ENCODE data around the gene FGF14. TPM values are rescaled to one million over a fixed set of nuclear protein-coding genes. Genes with fewer than 3 reads are reported as not detected.

The FGF14 gene
- total and polyA plus RNA-seq, 2 donors (not counting 3 experiments of a cell fraction or from before 2014, with no cell fraction given): not detected

DNA sequence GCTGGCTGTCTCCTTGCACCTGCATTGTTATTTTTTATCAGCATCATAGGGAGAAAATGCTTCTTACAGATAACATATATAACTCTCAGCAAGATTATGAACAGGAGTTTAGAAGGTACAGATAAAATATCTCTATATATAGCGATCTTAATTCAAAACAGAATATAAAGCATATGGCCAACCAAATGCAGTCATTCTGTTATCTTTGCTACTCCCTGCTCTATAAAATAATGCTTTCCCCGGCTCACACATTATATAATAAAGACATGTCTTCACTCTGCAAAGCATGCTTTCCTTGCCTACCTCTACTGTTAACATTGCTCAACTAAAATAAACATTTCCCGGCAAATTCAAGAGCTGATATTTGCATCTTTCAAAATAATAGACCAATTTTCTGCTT, 161.7 kb downstream of the FGF14 start:
- H4K20me1 ChIP-seq (replicated peaks; ENCODE audit: control insufficient read depth, extremely low read depth, insufficient read depth, low read length): no peaks in the 10 kb centered on the region
- POLR2A ChIA-PET: no interaction called here
- H3K4me2 ChIP-seq (ENCODE audit: insufficient read depth, low read length): no peak overlapping the region
- no peak overlapping the region for H3K27ac ChIP-seq (ENCODE audit: insufficient read depth, low read depth, low read length)
- H3K9me1 ChIP-seq (replicated peaks; ENCODE audit: control insufficient read depth, extremely low read depth, insufficient read depth, low read length): no peaks in the 10 kb centered on the region
- no peak for TF ChIP-seq FOS (IDR thresholded peaks at IDR 0.05; ENCODE audit: borderline replicate concordance, insufficient read depth, low read length)
- TF ChIP-seq, protein P1, sequence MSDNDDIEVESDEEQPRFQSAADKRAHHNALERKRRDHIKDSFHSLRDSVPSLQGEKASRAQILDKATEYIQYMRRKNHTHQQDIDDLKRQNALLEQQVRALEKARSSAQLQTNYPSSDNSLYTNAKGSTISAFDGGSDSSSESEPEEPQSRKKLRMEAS (IDR thresholded peaks at IDR 0.05; ENCODE audit: insufficient read depth, insufficient read length): no peak
- TF ChIP-seq POLR2A (IDR thresholded peaks at IDR 0.05; ENCODE audit: low read depth, low read length): no peak
- no peak for TF ChIP-seq EZH2 (IDR thresholded peaks at IDR 0.05; ENCODE audit: borderline replicate concordance, low read depth, low read length, severe bottlenecking)
- TF ChIP-seq JUN (IDR thresholded peaks at IDR 0.05; ENCODE audit: borderline replicate concordance, insufficient read depth, insufficient read length, low read depth): no peak
- TF ChIP-seq MYC (IDR thresholded peaks at IDR 0.05; ENCODE audit: low read depth, low read length): no peak
- TF ChIP-seq GATA2 (IDR thresholded peaks at IDR 0.05; ENCODE audit: insufficient read depth, insufficient read length, low read depth, low read length): no peak
- FAIRE-seq: no peak
- no peak for DNase-seq (ENCODE audit: low read depth, low spot score)
- dilution Hi-C loops (cut with MboI; ENCODE audit: extremely low pct_ligation_motif_present, low sequenced_read_pairs): no loop called here
- no TSS peak for BruUV-seq (replicated peaks)
- no peak overlapping the region for H3K9ac ChIP-seq (replicated peaks; ENCODE audit: extremely low read depth, insufficient read depth, low read length)
- no peaks in the 10 kb centered on the region for H3K79me2 ChIP-seq (ENCODE audit: control insufficient read depth, insufficient read depth, low read length)
- H3K4me3 ChIP-seq (replicated peaks in 1 of 3; ENCODE audit: insufficient read depth in 1 of 3, low read depth in 1 of 3, low read length in 3 of 3): no peak overlapping the region
- intact Hi-C loops (cut with micrococcal nuclease): no loop called here
- no peaks in the 10 kb centered on the region for H3K4me1 ChIP-seq (ENCODE audit: control insufficient read depth, extremely low read depth, insufficient read depth, low read length)
- no peaks in the 10 kb centered on the region for H3K9me3 ChIP-seq (replicated peaks; ENCODE audit: control insufficient read depth, insufficient read depth, low read length)
- no peak overlapping the region for H2AFZ ChIP-seq (ENCODE audit: low read depth, low read length)
- no peaks in the 10 kb centered on the region for H3K36me3 ChIP-seq (ENCODE audit: control insufficient read depth in 2 of 2, extremely low read depth in 1 of 2, insufficient read depth in 2 of 2, low read length in 2 of 2)
- H3K27me3 ChIP-seq (ENCODE audit: control insufficient read depth in 2 of 2, insufficient read depth in 2 of 2, low read length in 2 of 2): no peaks in the 10 kb centered on the region
- CTCF ChIA-PET: no interaction called here

DNA sequence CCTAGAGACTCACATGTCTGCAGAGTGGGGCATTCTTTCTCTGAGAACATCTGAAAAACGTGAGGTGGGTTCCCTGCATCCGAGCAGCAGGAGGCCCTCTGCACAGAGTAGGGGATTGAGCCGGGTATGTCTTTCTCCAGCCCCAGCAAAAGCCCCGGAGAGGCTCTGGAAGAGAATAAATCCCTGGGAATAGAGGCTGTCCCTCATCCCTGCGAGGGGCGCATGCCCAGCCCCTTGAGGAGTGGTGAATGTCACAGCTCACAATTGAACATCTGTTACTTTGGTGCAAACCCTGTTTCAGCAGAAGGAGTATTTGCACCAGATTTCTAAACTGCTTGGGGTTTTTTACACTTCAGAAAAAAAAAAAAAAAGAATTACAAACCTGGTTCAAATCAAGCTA, 164.6 kb downstream of the FGF14 start:
- no peak overlapping the region for H2AFZ ChIP-seq (ENCODE audit: low read depth, low read length)
- dilution Hi-C loops (cut with MboI; ENCODE audit: extremely low pct_ligation_motif_present, low sequenced_read_pairs): no loop called here
- H3K9me1 ChIP-seq (replicated peaks; ENCODE audit: control insufficient read depth, extremely low read depth, insufficient read depth, low read length): no peaks in the 10 kb centered on the region

More for the DNA sequence above, 164.6 kb downstream of the FGF14 start:
- no peaks in the 10 kb centered on the region for H3K4me1 ChIP-seq (ENCODE audit: control insufficient read depth, extremely low read depth, insufficient read depth, low read length)
- no TSS peak for BruUV-seq (replicated peaks)
- H3K4me2 ChIP-seq (ENCODE audit: insufficient read depth, low read length): no peak overlapping the region
- no peaks in the 10 kb centered on the region for H3K79me2 ChIP-seq (ENCODE audit: control insufficient read depth, insufficient read depth, low read length)
- intact Hi-C loops (cut with micrococcal nuclease): no loop called here
- no peak overlapping the region for H3K9ac ChIP-seq (replicated peaks; ENCODE audit: extremely low read depth, insufficient read depth, low read length)
- POLR2A ChIA-PET: interaction anchor here (0.6 kb wide), 1 partner anchor 502 kb away, joined by 3 read pairs; no protein-coding TSS in a partner anchor
- H3K27ac ChIP-seq (ENCODE audit: insufficient read depth, low read depth, low read length): no peak overlapping the region
- H3K9me3 ChIP-seq (replicated peaks; ENCODE audit: control insufficient read depth, insufficient read depth, low read length): no peaks in the 10 kb centered on the region
- CTCF ChIA-PET: interaction anchor here (1.0 kb wide), 1 partner anchor 105 kb away, joined by 3 read pairs; no protein-coding TSS in a partner anchor
- TF ChIP-seq MYC (IDR thresholded peaks at IDR 0.05; ENCODE audit: low read depth, low read length): no peak
- no peak for TF ChIP-seq GATA2 (IDR thresholded peaks at IDR 0.05; ENCODE audit: insufficient read depth, insufficient read length, low read depth, low read length)
- TF ChIP-seq POLR2A (IDR thresholded peaks at IDR 0.05; ENCODE audit: low read depth, low read length): no peak
- TF ChIP-seq JUN (IDR thresholded peaks at IDR 0.05; ENCODE audit: borderline replicate concordance, insufficient read depth, insufficient read length, low read depth): no peak
- TF ChIP-seq CTCF (IDR thresholded peaks at IDR 0.05; ENCODE audit: extremely low read depth in 1 of 2, insufficient read depth in 1 of 2, low read depth in 1 of 2, low read length in 2 of 2): no peak
- no peak for TF ChIP-seq FOS (IDR thresholded peaks at IDR 0.05; ENCODE audit: borderline replicate concordance, insufficient read depth, low read length)
- TF ChIP-seq, protein P1 (IDR thresholded peaks at IDR 0.05; ENCODE audit: insufficient read depth, insufficient read length): no peak
- TF ChIP-seq EZH2 (IDR thresholded peaks at IDR 0.05; ENCODE audit: borderline replicate concordance, low read depth, low read length, severe bottlenecking): no peak
- no peak for TF ChIP-seq POLR2AphosphoS5 (IDR thresholded peaks at IDR 0.05; ENCODE audit: insufficient read depth, low read depth, low read length)
- no peaks in the 10 kb centered on the region for H3K27me3 ChIP-seq (ENCODE audit: control insufficient read depth in 2 of 2, insufficient read depth in 2 of 2, low read length in 2 of 2)
- FAIRE-seq (no peak), DNase-seq (ENCODE audit: low read depth, low spot score) (no peak)
- no peak overlapping the region for H3K4me3 ChIP-seq (replicated peaks in 1 of 3; ENCODE audit: insufficient read depth in 1 of 3, low read depth in 1 of 3, low read length in 3 of 3)
- H4K20me1 ChIP-seq (replicated peaks; ENCODE audit: control insufficient read depth, extremely low read depth, insufficient read depth, low read length): no peaks in the 10 kb centered on the region
- no peaks in the 10 kb centered on the region for H3K36me3 ChIP-seq (ENCODE audit: control insufficient read depth in 2 of 2, extremely low read depth in 1 of 2, insufficient read depth in 2 of 2, low read length in 2 of 2)
